Measurements from ENCODE around the gene SLC8A3. TPM values are rescaled to one million over a fixed set of nuclear protein-coding genes. Genes with fewer than 3 reads are reported as not detected.
A peak's percentile ranks its signal among the peaks of the same experiment; 100 is the strongest.
"Not testable (repeated sequence)": the region's sequence is repeated elsewhere in the genome, so short reads cannot be mapped to it uniquely, and the experiment has no call there.

The SLC8A3 gene, protein sequence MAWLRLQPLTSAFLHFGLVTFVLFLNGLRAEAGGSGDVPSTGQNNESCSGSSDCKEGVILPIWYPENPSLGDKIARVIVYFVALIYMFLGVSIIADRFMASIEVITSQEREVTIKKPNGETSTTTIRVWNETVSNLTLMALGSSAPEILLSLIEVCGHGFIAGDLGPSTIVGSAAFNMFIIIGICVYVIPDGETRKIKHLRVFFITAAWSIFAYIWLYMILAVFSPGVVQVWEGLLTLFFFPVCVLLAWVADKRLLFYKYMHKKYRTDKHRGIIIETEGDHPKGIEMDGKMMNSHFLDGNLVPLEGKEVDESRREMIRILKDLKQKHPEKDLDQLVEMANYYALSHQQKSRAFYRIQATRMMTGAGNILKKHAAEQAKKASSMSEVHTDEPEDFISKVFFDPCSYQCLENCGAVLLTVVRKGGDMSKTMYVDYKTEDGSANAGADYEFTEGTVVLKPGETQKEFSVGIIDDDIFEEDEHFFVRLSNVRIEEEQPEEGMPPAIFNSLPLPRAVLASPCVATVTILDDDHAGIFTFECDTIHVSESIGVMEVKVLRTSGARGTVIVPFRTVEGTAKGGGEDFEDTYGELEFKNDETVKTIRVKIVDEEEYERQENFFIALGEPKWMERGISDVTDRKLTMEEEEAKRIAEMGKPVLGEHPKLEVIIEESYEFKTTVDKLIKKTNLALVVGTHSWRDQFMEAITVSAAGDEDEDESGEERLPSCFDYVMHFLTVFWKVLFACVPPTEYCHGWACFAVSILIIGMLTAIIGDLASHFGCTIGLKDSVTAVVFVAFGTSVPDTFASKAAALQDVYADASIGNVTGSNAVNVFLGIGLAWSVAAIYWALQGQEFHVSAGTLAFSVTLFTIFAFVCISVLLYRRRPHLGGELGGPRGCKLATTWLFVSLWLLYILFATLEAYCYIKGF
- total RNA-seq (under 1 TPM; 0.23 to 0.45 TPM), polyA plus RNA-seq (not detected)
- long read RNA-seq, donor 1: 0 reads
- long read RNA-seq, donor 2, partial matches to known transcripts: 1 of 1 reads
- long read RNA-seq, donor 2, other reads (novel, unspliced or antisense): 0 of 1 reads

DNA sequence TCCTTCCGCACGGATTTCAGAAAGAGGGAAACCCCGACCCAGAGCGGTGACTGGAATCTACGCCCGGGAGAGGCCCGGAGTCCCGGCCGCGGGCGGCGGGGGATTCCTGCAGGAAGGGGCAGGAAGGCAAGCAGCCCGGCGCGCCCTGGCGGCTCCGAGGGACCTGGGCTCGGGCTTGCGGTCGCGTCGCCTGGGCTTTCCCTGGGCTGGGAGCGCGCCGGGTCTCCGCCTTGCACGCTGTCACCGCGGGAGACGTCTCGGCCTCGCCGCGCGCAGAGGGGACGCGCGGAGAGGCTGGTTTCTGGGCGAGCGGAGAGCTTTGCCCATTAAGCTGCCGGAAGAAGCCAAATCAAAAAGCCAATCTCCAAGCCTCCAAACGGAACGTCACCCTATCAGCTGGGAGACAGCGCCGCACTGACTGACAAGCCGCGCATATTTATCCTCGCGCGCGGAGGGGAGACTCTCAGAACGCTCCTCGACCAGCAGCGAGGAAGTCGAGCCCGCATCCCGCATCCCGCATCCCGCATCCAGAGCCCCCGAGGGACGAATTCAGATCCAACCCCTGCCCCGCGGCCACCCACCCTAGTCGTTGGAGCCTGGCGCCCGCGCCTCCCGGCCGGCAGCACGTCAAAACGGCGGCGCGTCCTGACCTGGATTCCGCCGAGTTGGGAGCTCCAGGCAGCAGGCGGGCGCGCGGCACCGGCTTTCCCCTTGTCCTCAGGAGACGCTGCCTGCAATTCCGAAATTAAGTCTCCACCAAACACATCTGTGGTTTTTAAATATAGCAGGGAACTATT lies at the start of gene SLC8A3:
Gene SLC8A3, minus strand, starts transcription at position 293 of the 797 bp plus-strand sequence. CDS start 20,529 bp downstream, outside the sequence.
- intact Hi-C loops (cut with DNase I): no loop called here
- Histone ChIP-seq H3K27ac (ENCODE audit: low read depth in 1 of 2, low read length in 2 of 2) (no peak within 1 kb of the TSS), H3K4me1 (ENCODE audit: control insufficient read depth in 1 of 2, insufficient read depth in 2 of 2, low read length in 2 of 2) (no peaks in the 10 kb centered on the region), H3K27me3 (ENCODE audit: control insufficient read depth in 1 of 2, insufficient read depth in 2 of 2, low read length in 1 of 2) (no peaks in the 10 kb centered on the region), H3K4me3 (ENCODE audit: low read length in 2 of 2) (peak within 1 kb of the TSS in 1 of 2 donors; percentile 32), H3K36me3 (ENCODE audit: control insufficient read depth in 1 of 2, insufficient read depth in 2 of 2, low read length in 1 of 2) (no peaks in the 10 kb centered on the region), H3K9me3 (ENCODE audit: control insufficient read depth, low read length) (no peaks in the 10 kb centered on the region)
- 0% methylated on average over 83 of the region's 83 CpGs for WGBS, 2 donors
- DNase-seq: peak in 1 of 2 donors; percentile 74
- ATAC-seq (ENCODE audit: low FRiP score): no peak

GRCh38 chr14:70237710-70238109 lies 49.0 kb upstream of the SLC8A3 start:
- ATAC-seq (ENCODE audit: low FRiP score) (no peak), DNase-seq (no peak)
- H3K9me3 ChIP-seq (ENCODE audit: control insufficient read depth, low read length): no peaks in the 10 kb centered on the region
- no peak overlapping the region for H3K4me3 ChIP-seq (ENCODE audit: low read length in 2 of 2)
- WGBS, 2 donors: 74 to 83% methylated on average over 3 of the region's 3 CpGs
- intact Hi-C loops (cut with DNase I): no loop called here
- H3K27me3 ChIP-seq (ENCODE audit: control insufficient read depth in 1 of 2, insufficient read depth in 2 of 2, low read length in 1 of 2): peaks cover 0 to 3% of the 10 kb centered on the region in 2 donors
- H3K36me3 ChIP-seq (ENCODE audit: control insufficient read depth in 1 of 2, insufficient read depth in 2 of 2, low read length in 1 of 2): no peaks in the 10 kb centered on the region
- H3K27ac ChIP-seq (ENCODE audit: low read depth in 1 of 2, low read length in 2 of 2): no peak overlapping the region
- no peaks in the 10 kb centered on the region for H3K4me1 ChIP-seq (ENCODE audit: control insufficient read depth in 1 of 2, insufficient read depth in 2 of 2, low read length in 2 of 2)

GRCh38 chr14:70234066-70234950 lies 45.6 kb upstream of the SLC8A3 start:
- peaks cover 0 to 3% of the 10 kb centered on the region in 2 donors for H3K27me3 ChIP-seq (ENCODE audit: control insufficient read depth in 1 of 2, insufficient read depth in 2 of 2, low read length in 1 of 2)
- no peaks in the 10 kb centered on the region for H3K36me3 ChIP-seq (ENCODE audit: control insufficient read depth in 1 of 2, insufficient read depth in 2 of 2, low read length in 1 of 2)
- 86 to 91% methylated on average over 50 to 61 of the region's 61 CpGs for WGBS, 2 donors
- H3K9me3 ChIP-seq (ENCODE audit: control insufficient read depth, low read length): no peaks in the 10 kb centered on the region
- H3K27ac ChIP-seq (ENCODE audit: low read depth in 1 of 2, low read length in 2 of 2): no peak overlapping the region
- ATAC-seq (ENCODE audit: low FRiP score) (no peak), DNase-seq (peak in 1 of 2 donors; percentile 67)
- H3K4me3 ChIP-seq (ENCODE audit: low read length in 2 of 2): no peak overlapping the region
- intact Hi-C loops (cut with DNase I): no loop called here
- no peaks in the 10 kb centered on the region for H3K4me1 ChIP-seq (ENCODE audit: control insufficient read depth in 1 of 2, insufficient read depth in 2 of 2, low read length in 2 of 2)

- intact Hi-C loops (cut with DNase I); H3K36me3 ChIP-seq (ENCODE audit: control insufficient read depth in 1 of 2, insufficient read depth in 2 of 2, low read length in 1 of 2); H3K27ac ChIP-seq (ENCODE audit: low read depth in 1 of 2, low read length in 2 of 2); H3K27me3 ChIP-seq (ENCODE audit: control insufficient read depth in 1 of 2, insufficient read depth in 2 of 2, low read length in 1 of 2); H3K4me1 ChIP-seq (ENCODE audit: control insufficient read depth in 1 of 2, insufficient read depth in 2 of 2, low read length in 2 of 2); ATAC-seq (ENCODE audit: low FRiP score); H3K9me3 ChIP-seq (ENCODE audit: control insufficient read depth, low read length); H3K4me3 ChIP-seq (ENCODE audit: low read length in 2 of 2); DNase-seq: not testable (repeated sequence)
- WGBS, 2 donors: 80 to 86% methylated on average over 13 to 14 of the region's 14 CpGs
These were observed 43.2 kb upstream of the SLC8A3 start for GRCh38 chr14:70231756-70232544.

- H3K27me3 ChIP-seq (ENCODE audit: control insufficient read depth in 1 of 2, insufficient read depth in 2 of 2, low read length in 1 of 2); H3K4me1 ChIP-seq (ENCODE audit: control insufficient read depth in 1 of 2, insufficient read depth in 2 of 2, low read length in 2 of 2); H3K36me3 ChIP-seq (ENCODE audit: control insufficient read depth in 1 of 2, insufficient read depth in 2 of 2, low read length in 1 of 2); intact Hi-C loops (cut with DNase I); ATAC-seq (ENCODE audit: low FRiP score); H3K27ac ChIP-seq (ENCODE audit: low read depth in 1 of 2, low read length in 2 of 2); H3K4me3 ChIP-seq (ENCODE audit: low read length in 2 of 2); DNase-seq; H3K9me3 ChIP-seq (ENCODE audit: control insufficient read depth, low read length): not testable (repeated sequence)
- 73 to 75% methylated on average over 8 to 9 of the region's 9 CpGs for WGBS, 2 donors
These were observed 41.3 kb upstream of the SLC8A3 start for GRCh38 chr14:70229877-70230640.

GRCh38 chr14:70213721-70214282 lies 25.1 kb upstream of the SLC8A3 start:
- Histone ChIP-seq H3K4me1 (ENCODE audit: control insufficient read depth in 1 of 2, insufficient read depth in 2 of 2, low read length in 2 of 2) (no peaks in the 10 kb centered on the region), H3K4me3 (ENCODE audit: low read length in 2 of 2) (no peak overlapping the region), H3K36me3 (ENCODE audit: control insufficient read depth in 1 of 2, insufficient read depth in 2 of 2, low read length in 1 of 2) (no peaks in the 10 kb centered on the region), H3K27ac (ENCODE audit: low read depth in 1 of 2, low read length in 2 of 2) (no peak overlapping the region), H3K27me3 (ENCODE audit: control insufficient read depth in 1 of 2, insufficient read depth in 2 of 2, low read length in 1 of 2) (no peaks in the 10 kb centered on the region), H3K9me3 (ENCODE audit: control insufficient read depth, low read length) (no peaks in the 10 kb centered on the region)
- ATAC-seq (ENCODE audit: low FRiP score): no peak
- intact Hi-C loops (cut with DNase I): no loop called here
- no peak for DNase-seq
- 23 to 25% methylated on average over 3 of the region's 3 CpGs for WGBS, 2 donors

Measured in aorta (tissue), 5 donors.